Kasumi-1 (cell line): Measurements from ENCODE around the gene ALKBH2.

Experiments used
- DNase-seq, 2 experiments: peaks; one replicate each; lab custom pipeline; 2025; lab: John Stamatoyannopoulos, UW

The ALKBH2 gene

GRCh38 chr12:109114644-109115043, 21.4 kb upstream of the ALKBH2 start:
- DNase-seq = no peak

- DNase-seq = no peak
Measured at GRCh38 chr12:109113661-109114321, 20.5 kb upstream of the ALKBH2 start.

GRCh38 chr12:109112720-109113465, 19.6 kb upstream of the ALKBH2 start:
- DNase-seq = peak; percentile 33 to 47

GRCh38 chr12:109110988-109111495, 17.8 kb upstream of the ALKBH2 start:
- peak; percentile 50 to 61 for DNase-seq

GRCh38 chr12:109109746-109110350, 16.6 kb upstream of the ALKBH2 start:
- no peak for DNase-seq

GRCh38 chr12:109105176-109105575, 11.9 kb upstream of the ALKBH2 start:
- no peak for DNase-seq

- no peak for DNase-seq
Measured at GRCh38 chr12:109102491-109102890, 9.2 kb upstream of the ALKBH2 start.

GRCh38 chr12:109100741-109101140, 7.5 kb upstream of the ALKBH2 start:
- no peak for DNase-seq

GRCh38 chr12:109099431-109100020, 6.3 kb upstream of the ALKBH2 start:
- no peak for DNase-seq

GRCh38 chr12:109098651-109099050, 5.4 kb upstream of the ALKBH2 start:
- no peak for DNase-seq

- DNase-seq = no peak
Measured at GRCh38 chr12:109098183-109098604, 4.9 kb upstream of the ALKBH2 start.

- peak; percentile 92 to 93 for DNase-seq
Measured at GRCh38 chr12:109097435-109098182, 4.3 kb upstream of the ALKBH2 start, which contains the start of gene UNG. Gene UNG, plus strand, starts transcription at chr12:109097597. Its CDS starts 83 bp downstream, at chr12:109097680.

- no peak for DNase-seq
Measured at GRCh38 chr12:109097140-109097434, 3.8 kb upstream of the ALKBH2 start.

GRCh38 chr12:109092497-109093021, 713 bp downstream of the ALKBH2 start:
- DNase-seq = peak; percentile 53 to 65

GRCh38 chr12:109089683-109090082, 3.6 kb downstream of the ALKBH2 start:
- DNase-seq = no peak

GRCh38 chr12:109088818-109089217, 4.5 kb downstream of the ALKBH2 start:
- DNase-seq = no peak

- no peak for DNase-seq
Measured at GRCh38 chr12:109087250-109087649, 6.0 kb downstream of the ALKBH2 start.

GRCh38 chr12:109085590-109085989, 7.7 kb downstream of the ALKBH2 start:
- DNase-seq = no peak

- DNase-seq = no peak
Measured at GRCh38 chr12:109084425-109084824, 8.8 kb downstream of the ALKBH2 start.

GRCh38 chr12:109082751-109083150, 10.5 kb downstream of the ALKBH2 start:
- DNase-seq = no peak

- no peak for DNase-seq
Measured at GRCh38 chr12:109074866-109075265, 18.4 kb downstream of the ALKBH2 start.
